DMS 273 (cell line): ENCODE measurements around the gene MYO1B.

Experiments
- DNase-seq: peaks from one replicate; lab custom pipeline; 2025; ENCODE audit not compliant: unreplicated experiment; lab: John Stamatoyannopoulos, UW

The MYO1B gene

GRCh38 chr2:191257934-191258333 is 12.7 kb downstream of the MYO1B start:
- DNase-seq = no peak

GRCh38 chr2:191258996-191259395 is 13.8 kb downstream of the MYO1B start:
- no peak for DNase-seq

- DNase-seq = no peak
Measured at GRCh38 chr2:191262436-191262835, 17.2 kb downstream of the MYO1B start.

GRCh38 chr2:191263050-191263449 is 17.8 kb downstream of the MYO1B start:
- DNase-seq = no peak

- no peak for DNase-seq
Measured at GRCh38 chr2:191264647-191265081, 19.5 kb downstream of the MYO1B start.

- no peak for DNase-seq
Measured at GRCh38 chr2:191265311-191266170, 20.3 kb downstream of the MYO1B start.

- DNase-seq = no peak
Measured at GRCh38 chr2:191266201-191266600, 21.0 kb downstream of the MYO1B start.

GRCh38 chr2:191268596-191268995 is 23.4 kb downstream of the MYO1B start:
- DNase-seq = no peak

- peak; percentile 11 for DNase-seq
Measured at GRCh38 chr2:191270306-191271161, 25.3 kb downstream of the MYO1B start.

GRCh38 chr2:191272064-191272463 is 26.9 kb downstream of the MYO1B start:
- no peak for DNase-seq

GRCh38 chr2:191274413-191274815 is 29.2 kb downstream of the MYO1B start:
- no peak for DNase-seq

- DNase-seq = no peak
Measured at GRCh38 chr2:191276792-191277465, 31.7 kb downstream of the MYO1B start.

GRCh38 chr2:191280290-191280689 is 35.1 kb downstream of the MYO1B start:
- DNase-seq = no peak

- DNase-seq = no peak
Measured at GRCh38 chr2:191280834-191281756, 35.9 kb downstream of the MYO1B start.

GRCh38 chr2:191285252-191285651 is 40.0 kb downstream of the MYO1B start:
- no peak for DNase-seq

- no peak for DNase-seq
Measured at GRCh38 chr2:191287820-191288219, 42.6 kb downstream of the MYO1B start.

- DNase-seq = no peak
Measured at GRCh38 chr2:191289049-191289448, 43.8 kb downstream of the MYO1B start.

GRCh38 chr2:191291471-191291870 is 46.3 kb downstream of the MYO1B start:
- no peak for DNase-seq

GRCh38 chr2:191292869-191293268 is 47.7 kb downstream of the MYO1B start:
- DNase-seq = no peak

GRCh38 chr2:191295088-191295487 is 49.9 kb downstream of the MYO1B start:
- DNase-seq = no peak
